Stimulated activated CD4-positive, alpha-beta T cell treated with anti-CD3 and anti-CD28 coated beads, Interleukin-1b, Interleukin-23, amount 100 ng/mL, for 4 hours (primary cell): ENCODE data around the gene IFIT1.
"Not testable (repeated sequence)": the region's sequence is repeated elsewhere in the genome, so short reads cannot be mapped to it uniquely, and the experiment has no call there.

Source experiments
- DNase-seq, 2 donors: peaks; one replicate each; pipeline ENCODE4 v3.0.0-alpha.2; 2020; ENCODE audit warnings: low read depth in 2 of 2

The IFIT1 gene, protein sequence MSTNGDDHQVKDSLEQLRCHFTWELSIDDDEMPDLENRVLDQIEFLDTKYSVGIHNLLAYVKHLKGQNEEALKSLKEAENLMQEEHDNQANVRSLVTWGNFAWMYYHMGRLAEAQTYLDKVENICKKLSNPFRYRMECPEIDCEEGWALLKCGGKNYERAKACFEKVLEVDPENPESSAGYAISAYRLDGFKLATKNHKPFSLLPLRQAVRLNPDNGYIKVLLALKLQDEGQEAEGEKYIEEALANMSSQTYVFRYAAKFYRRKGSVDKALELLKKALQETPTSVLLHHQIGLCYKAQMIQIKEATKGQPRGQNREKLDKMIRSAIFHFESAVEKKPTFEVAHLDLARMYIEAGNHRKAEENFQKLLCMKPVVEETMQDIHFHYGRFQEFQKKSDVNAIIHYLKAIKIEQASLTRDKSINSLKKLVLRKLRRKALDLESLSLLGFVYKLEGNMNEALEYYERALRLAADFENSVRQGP

GRCh38 chr10:89391907-89392756, at the start of gene IFIT1:
TSS of gene IFIT1 (plus strand) at chr10:89392623. CDS start at chr10:89392713, 90 bp downstream.
- peak in 1 of 2 donors; percentile 15 for DNase-seq

DNA sequence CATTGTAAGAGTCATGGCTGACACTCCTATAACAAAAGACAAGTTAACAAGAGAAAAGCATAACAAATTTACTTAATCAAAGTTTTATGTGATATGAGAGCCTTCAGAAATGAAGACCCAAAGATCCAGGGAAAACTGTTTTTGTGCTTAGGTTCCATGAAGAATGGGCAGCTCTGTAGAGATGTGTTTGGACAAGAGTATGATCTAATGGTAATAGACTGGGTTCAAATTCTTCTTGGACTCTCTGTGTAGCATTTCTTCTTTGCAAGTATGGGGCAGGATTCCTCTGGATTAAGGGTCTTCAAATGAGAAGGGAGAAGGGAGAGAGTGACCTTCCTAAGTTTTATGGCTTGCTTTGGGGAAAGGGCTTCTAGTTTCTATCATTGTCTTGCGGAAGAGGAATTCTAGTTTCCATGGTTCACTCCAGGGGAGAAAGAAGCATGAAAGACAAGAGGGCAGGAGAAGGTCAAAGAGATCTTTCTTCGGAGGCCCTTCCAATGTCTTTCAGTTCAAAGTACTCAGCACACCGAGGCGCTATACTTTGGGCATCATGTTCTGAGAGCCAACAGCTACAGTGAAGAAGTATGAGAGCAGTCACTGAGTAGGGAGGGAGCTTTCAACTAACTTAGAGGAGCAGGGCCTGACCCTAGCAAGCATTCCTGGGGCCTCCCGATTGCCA, 49.2 kb upstream of the IFIT1 start:
- no peak for DNase-seq

DNA sequence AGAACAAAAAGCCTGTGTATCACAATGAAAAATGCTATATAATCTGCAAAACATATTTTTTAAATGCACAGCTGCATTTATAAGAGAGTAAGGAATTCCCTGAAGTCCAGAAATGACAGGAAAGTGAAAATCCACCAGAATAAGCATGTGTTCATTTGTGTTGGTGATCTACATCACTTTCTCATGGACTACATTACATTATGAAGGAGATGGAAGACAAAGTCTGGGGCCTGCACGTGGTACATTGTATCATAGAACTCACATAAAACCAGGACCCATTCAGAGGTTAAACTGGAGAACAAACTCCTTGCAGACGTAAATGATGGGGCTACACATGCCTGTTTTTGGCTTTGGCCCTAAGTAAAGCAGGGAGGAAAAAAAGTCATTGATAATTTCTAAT, 48.3 kb upstream of the IFIT1 start:
- no peak for DNase-seq

DNA sequence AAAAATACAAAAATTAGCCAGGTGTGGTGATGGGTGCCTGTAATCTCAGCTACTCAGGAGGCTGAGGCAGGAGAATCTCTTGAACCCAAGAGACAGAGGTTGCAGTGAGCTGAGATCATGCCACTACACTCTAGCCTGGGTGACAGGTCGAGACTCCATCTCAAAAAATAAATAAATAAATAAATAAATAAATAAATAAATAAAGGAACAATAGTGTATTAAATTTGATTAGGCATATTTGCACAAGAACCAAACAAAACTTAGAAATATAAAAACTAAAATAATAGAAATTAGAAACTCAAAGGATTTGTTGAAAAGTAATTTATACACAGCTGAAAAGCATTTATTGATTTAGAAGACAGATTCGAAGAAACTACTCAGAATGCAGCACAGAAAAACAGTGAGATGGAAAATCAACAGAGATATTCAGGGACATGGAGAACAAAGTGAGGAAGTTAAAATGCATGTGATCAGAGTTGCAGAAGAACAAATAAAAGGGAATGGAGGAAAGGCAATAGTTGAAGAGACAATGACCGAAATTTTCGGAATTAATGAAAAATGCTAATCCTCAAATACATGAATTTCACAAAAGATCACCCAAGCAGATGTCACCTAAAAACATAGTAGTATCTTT, 46.9 kb upstream of the IFIT1 start:
- DNase-seq, result no peak

- DNase-seq, result no peak
Observed at GRCh38 chr10:89346405-89347254, 45.8 kb upstream of the IFIT1 start.

DNA sequence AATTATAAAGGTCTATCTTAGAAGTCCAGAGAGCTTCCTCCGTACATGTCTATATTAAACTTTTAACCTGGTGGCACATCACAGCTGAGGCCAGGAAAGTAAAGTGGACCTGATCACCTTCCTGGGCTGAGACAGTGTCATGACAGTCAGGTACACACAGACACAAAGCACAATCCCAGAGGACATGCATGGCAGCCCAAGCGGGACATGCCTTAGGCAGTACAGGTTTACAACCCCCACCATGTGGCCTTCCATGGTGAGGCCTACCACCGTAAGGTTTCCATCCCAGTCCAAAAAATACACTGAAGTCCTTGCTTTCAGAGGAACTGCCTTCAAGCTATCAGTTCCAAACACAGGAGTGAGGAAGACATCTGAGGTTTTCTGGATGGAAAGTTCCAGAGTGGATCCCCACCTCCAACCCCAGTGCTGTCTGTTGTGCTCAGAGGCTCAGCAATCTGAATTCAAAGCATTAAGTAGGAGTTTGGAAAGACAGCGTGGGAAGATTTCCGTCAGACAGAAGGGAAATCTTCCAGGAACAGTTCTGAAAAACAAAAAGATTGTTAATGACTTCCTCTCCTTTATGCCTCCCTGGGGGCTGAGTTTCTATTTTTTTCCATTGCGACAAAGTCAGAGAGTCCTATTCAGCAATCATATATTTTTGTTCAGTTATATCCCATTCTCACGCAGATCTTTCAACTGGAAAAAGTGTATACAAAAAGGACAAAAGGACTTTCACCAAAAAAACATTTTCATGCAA, 44.5 kb upstream of the IFIT1 start:
- DNase-seq, result no peak

DNA sequence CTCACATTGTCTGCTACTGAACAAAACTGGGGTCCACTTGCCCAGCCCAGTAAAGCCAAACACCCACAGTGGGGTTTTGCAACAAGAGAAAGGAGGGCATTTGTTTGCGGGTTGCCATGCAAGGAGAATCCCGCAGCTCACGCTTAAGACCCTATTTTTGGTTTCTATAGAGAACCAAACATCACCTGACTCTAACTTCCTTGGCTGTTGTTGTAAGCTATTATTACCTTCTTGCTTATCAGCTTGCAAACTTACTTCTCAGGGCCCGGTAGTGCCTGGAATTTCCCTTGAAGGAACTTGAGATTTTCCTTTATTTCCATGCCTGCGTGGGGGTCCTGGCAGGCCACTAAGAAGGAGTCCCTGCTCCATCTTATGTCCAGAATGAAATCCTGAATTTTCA, 43.9 kb upstream of the IFIT1 start:
- no peak for DNase-seq

GRCh38 chr10:89348975-89349374, 43.4 kb upstream of the IFIT1 start:
- no peak for DNase-seq

DNA sequence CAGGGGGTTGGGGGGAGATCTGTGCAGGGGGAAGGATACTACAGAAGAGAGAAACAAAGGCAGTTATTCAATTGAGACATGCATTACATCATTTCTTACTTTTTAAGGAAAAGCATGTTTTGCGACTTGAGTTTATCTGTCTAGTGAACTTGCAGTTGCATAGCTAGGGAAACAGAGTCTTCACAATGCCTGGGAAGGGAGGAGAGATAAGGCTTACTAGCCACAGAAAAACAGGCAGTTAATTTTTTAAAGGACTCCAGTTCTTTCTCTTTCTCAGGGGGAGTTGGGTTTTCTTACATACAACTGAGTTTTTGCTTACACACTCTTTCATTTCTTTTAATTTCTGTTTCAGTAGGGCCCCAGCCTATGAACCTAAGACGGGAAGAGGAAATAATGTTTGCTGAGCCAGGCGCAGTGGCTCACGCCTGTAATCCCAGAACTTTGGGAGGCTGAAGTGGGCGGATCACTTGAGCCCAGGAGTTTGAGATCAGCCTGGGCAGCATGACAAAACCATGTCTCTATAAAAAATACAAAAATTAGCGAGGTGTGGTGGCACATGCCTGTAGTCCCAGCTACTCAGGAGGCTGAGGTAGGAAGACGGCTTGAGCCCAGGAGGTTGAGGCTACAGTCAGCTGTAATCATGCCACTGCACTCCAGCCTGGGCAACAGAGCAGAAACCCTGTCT, 41.6 kb upstream of the IFIT1 start:
- DNase-seq, result not testable (repeated sequence)

GRCh38 chr10:89351412-89351779, 41.0 kb upstream of the IFIT1 start:
- no peak for DNase-seq

GRCh38 chr10:89351780-89352597, 40.4 kb upstream of the IFIT1 start:
- DNase-seq, result no peak

- DNase-seq, result no peak
Observed at GRCh38 chr10:89352802-89353201, 39.6 kb upstream of the IFIT1 start.

- no peak for DNase-seq
Observed at GRCh38 chr10:89355394-89355931, 37.0 kb upstream of the IFIT1 start.

GRCh38 chr10:89357096-89357495, 35.3 kb upstream of the IFIT1 start:
- no peak for DNase-seq

DNA sequence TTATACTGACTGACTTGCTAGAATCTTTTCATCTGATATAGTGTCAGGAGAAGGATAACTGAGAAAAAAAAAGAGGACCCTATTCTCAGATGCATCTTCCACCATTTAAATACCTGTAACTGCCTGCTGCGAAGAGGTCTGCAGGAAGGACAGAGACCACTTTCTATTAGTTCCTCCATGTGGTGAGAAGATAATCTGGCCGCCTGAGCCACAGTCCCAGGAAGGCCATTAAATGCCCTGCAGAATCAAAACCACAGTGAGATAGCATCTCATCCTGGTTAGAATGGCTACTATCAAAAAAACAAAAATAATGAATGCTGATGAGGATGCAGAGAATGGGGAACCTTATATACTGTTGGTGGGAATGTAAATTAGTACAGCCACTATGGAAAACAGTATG, 34.4 kb upstream of the IFIT1 start:
- DNase-seq, result no peak

DNA sequence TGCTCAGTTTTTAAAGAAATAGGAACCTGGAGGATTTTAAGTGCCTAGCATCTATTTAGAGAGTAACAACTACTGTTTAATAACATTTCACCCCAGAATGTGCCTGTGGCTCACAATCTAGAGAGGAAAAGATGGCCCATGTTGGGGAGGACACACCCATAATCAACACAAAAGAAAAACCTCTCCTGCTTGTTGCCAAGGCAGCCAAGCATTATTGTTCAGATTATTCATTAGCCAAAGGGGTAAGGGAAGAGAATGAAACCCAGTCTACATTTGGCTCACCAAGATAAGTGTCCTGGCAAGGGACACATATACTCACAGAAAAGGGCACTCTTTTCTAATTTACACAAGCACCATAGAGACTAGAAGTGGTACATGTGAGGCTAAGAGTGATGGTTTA, 32.3 kb upstream of the IFIT1 start:
- DNase-seq, result no peak

DNA sequence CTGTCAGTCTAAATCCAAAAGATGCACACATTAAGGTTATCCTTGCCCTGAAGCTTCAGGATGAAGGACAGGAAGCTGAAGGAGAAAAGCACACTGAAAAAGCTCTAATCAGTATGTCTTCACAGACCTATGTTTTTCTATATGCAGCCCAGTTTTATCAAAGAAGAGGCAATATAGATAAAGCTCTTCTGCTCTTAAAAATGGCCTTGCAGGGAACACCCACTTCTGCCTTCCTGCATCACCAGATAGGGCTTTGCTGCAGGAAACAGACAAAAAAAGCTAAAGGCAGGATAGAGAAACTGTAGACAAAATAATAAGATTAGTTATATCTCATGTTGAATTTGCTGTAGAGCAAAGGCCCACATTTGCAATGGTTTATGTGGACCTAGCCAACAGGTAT, 29.5 kb upstream of the IFIT1 start:
- DNase-seq, result no peak

DNA sequence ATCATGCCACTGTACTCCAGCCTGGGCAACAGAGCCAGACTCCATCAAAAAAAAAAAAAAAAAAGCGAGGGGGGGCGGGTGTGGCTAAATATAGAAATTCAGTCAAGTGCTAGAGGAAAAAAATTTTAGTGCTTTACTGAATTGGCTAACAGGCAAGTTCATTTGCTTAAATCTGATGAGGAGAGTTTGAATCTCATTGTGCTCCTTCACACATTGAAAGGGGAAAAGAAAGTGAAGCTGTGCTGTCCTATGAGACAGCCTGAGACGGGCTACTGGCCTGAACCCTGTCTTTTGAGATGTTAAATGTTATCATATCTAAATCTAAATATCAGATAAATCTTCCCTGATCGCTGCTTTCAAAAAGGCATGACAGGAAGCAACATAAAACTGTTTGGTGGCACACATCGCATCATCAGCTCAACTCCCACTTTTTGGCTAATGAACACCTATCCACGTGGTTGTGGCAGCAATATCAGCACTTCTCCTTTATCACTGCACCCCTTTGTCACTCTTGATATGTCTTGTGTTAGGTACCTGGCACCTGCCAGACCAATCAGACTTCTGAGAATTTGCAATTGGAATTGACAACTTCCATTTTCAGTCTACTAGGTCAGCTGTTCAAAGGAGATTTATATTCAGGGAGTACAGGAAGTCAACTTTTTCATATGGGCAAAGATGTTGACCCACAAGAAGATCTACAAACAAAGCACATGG, 28.5 kb upstream of the IFIT1 start:
- no peak for DNase-seq
